Prostate gland (tissue), 2 donors: ENCODE results near the gene KPNA1.

Source experiments
- CTCF ChIP-seq, 4 experiments: fragments of 200-600 bp in 2 of 4; fragments of 450-650 bp in 2 of 4; sonication (generic) in 2 of 4; IDR thresholded peaks; 1 replicate in 3 of 4; 2 replicates in 1 of 4; pipeline ENCODE4 v1.5.1; 2016 to 2019; ENCODE audit warnings: antibody characterized with exemption in 4 of 4, mild to moderate bottlenecking in 2 of 4, moderate library complexity in 2 of 4
- POLR2A ChIP-seq: fragments of 450-650 bp; IDR thresholded peaks from one replicate; pipeline ENCODE4 v1.6.1; 2016; ENCODE audit warnings: antibody characterized with exemption, mild to moderate bottlenecking

- no peak for TF ChIP-seq CTCF (IDR thresholded peaks at IDR 0.05)
- no peak for TF ChIP-seq POLR2A
Measured at GRCh38 chr3:122462406-122462805, 52.3 kb downstream of the KPNA1 start.
